ENCODE data around the gene KCNH1. TPM values are rescaled to one million over a fixed set of nuclear protein-coding genes. Genes with fewer than 3 reads are reported as not detected.

The KCNH1 gene
- total RNA-seq, 6 experiments from 2014 or later = 0.90 to 1.8 (median 1.5) TPM

- H3K4me3 Mint-ChIP-seq = no peak overlapping the region
- no peaks in the 10 kb centered on the region for H3K4me1 Mint-ChIP-seq (ENCODE audit: low read depth)
These were observed 402.8 kb downstream of the KCNH1 start for GRCh38 chr1:210731193-210731592.

GRCh38 chr1:210730023-210730422 lies 403.9 kb downstream of the KCNH1 start:
- no peak overlapping the region for H3K4me3 Mint-ChIP-seq
- no peaks in the 10 kb centered on the region for H3K9me3 Mint-ChIP-seq
- H3K27me3 Mint-ChIP-seq (ENCODE audit: insufficient read depth) = peaks cover 2% of the 10 kb centered on the region; the same call in 1 of the 2 replicates
- no peak overlapping the region for H3K27ac Mint-ChIP-seq
- no peak for DNase-seq
- H3K36me3 Mint-ChIP-seq (ENCODE audit: low read depth) = no peaks in the 10 kb centered on the region
- no peak for TF ChIP-seq CTCF (IDR thresholded peaks at IDR 0.05)
- no peaks in the 10 kb centered on the region for H3K4me1 Mint-ChIP-seq (ENCODE audit: low read depth)

More at GRCh38 chr1:210731193-210731592, 402.8 kb downstream of the KCNH1 start:
- H3K27ac Mint-ChIP-seq = no peak overlapping the region
- H3K9me3 Mint-ChIP-seq = no peaks in the 10 kb centered on the region
- no peaks in the 10 kb centered on the region for H3K36me3 Mint-ChIP-seq (ENCODE audit: low read depth)
- TF ChIP-seq CTCF (IDR thresholded peaks at IDR 0.05) = no peak
- no peak for DNase-seq
- H3K27me3 Mint-ChIP-seq (ENCODE audit: insufficient read depth) = peaks cover 2% of the 10 kb centered on the region; the same call in 1 of the 2 replicates

GRCh38 chr1:210728437-210729149 lies 405.4 kb downstream of the KCNH1 start:
- no peak overlapping the region for H3K4me3 Mint-ChIP-seq
- no peaks in the 10 kb centered on the region for H3K27me3 Mint-ChIP-seq (ENCODE audit: insufficient read depth)
- H3K9me3 Mint-ChIP-seq = no peaks in the 10 kb centered on the region
- DNase-seq = no peak
- no peak overlapping the region for H3K27ac Mint-ChIP-seq
- H3K36me3 Mint-ChIP-seq (ENCODE audit: low read depth) = no peaks in the 10 kb centered on the region
- H3K4me1 Mint-ChIP-seq (ENCODE audit: low read depth) = no peaks in the 10 kb centered on the region
- TF ChIP-seq CTCF (IDR thresholded peaks at IDR 0.05) = no peak

GRCh38 chr1:210727709-210728108 lies 406.2 kb downstream of the KCNH1 start:
- Mint-ChIP-seq H3K4me3 (no peak overlapping the region), H3K27ac (no peak overlapping the region), H3K4me1 (ENCODE audit: low read depth) (no peaks in the 10 kb centered on the region), H3K27me3 (ENCODE audit: insufficient read depth) (no peaks in the 10 kb centered on the region), H3K36me3 (ENCODE audit: low read depth) (no peaks in the 10 kb centered on the region), H3K9me3 (no peaks in the 10 kb centered on the region)
- no peak for TF ChIP-seq CTCF (IDR thresholded peaks at IDR 0.05)
- DNase-seq = no peak

- DNase-seq = peak; percentile 10
- no peaks in the 10 kb centered on the region for H3K4me1 Mint-ChIP-seq (ENCODE audit: low read depth)
- no peak overlapping the region for H3K27ac Mint-ChIP-seq
- H3K9me3 Mint-ChIP-seq = no peaks in the 10 kb centered on the region
- TF ChIP-seq CTCF (IDR thresholded peaks at IDR 0.05) = no peak
- peaks cover 1% of the 10 kb centered on the region; the same call in 1 of the 2 replicates for H3K27me3 Mint-ChIP-seq (ENCODE audit: insufficient read depth)
- no peaks in the 10 kb centered on the region for H3K36me3 Mint-ChIP-seq (ENCODE audit: low read depth)
- H3K4me3 Mint-ChIP-seq = no peak overlapping the region
These were observed 407.3 kb downstream of the KCNH1 start for GRCh38 chr1:210726621-210727020.

All from HFFc6 (cell line).